Natural killer cell (primary cell): Measurements from ENCODE around the gene CARF. TPM values are rescaled to one million over a fixed set of nuclear protein-coding genes. Genes with fewer than 3 reads are reported as not detected.
"Not testable (repeated sequence)": the region's sequence is repeated elsewhere in the genome, so short reads cannot be mapped to it uniquely, and the experiment has no call there.

Source experiments
- ATAC-seq, 3 donors: fragments of 150-1000 bp in 2 of 3; fragments of 200-7000 bp in 1 of 3; cut with Tn5 transposase; 1 replicate in 1 of 3; 2 replicates in 2 of 3; pipeline ENCODE4 v1.10.0; 2021; ENCODE audit warnings: mild to moderate bottlenecking in 2 of 3, moderate library complexity in 2 of 3
- DNase-seq, 2 donors: peaks; one replicate each; pipeline versions ENCODE4 v3.0.0 to v3.0.0-alpha.2; 2013 to 2021; ENCODE audit warnings: mixed read lengths in 1 of 2
- H3K27ac ChIP-seq: one replicate; pipeline ENCODE4 v1.5.1; 2013; ENCODE audit warnings: mild to moderate bottlenecking, low read length
- H3K27me3 ChIP-seq: one replicate; pipeline ENCODE4 v1.6.1; 2013; ENCODE audit warnings: low read length; ENCODE audit not compliant: control insufficient read depth, insufficient read depth
- H3K36me3 ChIP-seq: one replicate; pipeline ENCODE4 v1.6.1; 2013; ENCODE audit warnings: low read length; ENCODE audit not compliant: control insufficient read depth, insufficient read depth
- H3K4me1 ChIP-seq: one replicate; pipeline ENCODE4 v1.6.1; 2013; ENCODE audit warnings: low read length; ENCODE audit not compliant: control insufficient read depth, insufficient read depth
- H3K4me3 ChIP-seq: one replicate; pipeline ENCODE4 v1.5.1; 2013; ENCODE audit warnings: low read length
- H3K9me3 ChIP-seq: one replicate; pipeline ENCODE4 v1.6.1; 2013; ENCODE audit warnings: low read length; ENCODE audit not compliant: control insufficient read depth, insufficient read depth
- H3K27ac Mint-ChIP-seq, 2 donors: one replicate each; pipeline ENCODE4 v1.8.0; 2022; ENCODE audit warnings: mild to moderate bottlenecking in 2 of 2, mixed read lengths in 2 of 2, moderate library complexity in 1 of 2
- H3K27me3 Mint-ChIP-seq, 2 donors: one replicate each; pipeline ENCODE4 v1.8.0; 2022; ENCODE audit warnings: low read depth in 2 of 2, mixed read lengths in 2 of 2
- H3K36me3 Mint-ChIP-seq: one replicate; pipeline ENCODE4 v1.8.0; 2022; ENCODE audit warnings: mixed read lengths
- H3K4me1 Mint-ChIP-seq, 2 donors: one replicate each; pipeline ENCODE4 v1.8.0; 2022; ENCODE audit warnings: mixed read lengths in 2 of 2
- H3K4me3 Mint-ChIP-seq: one replicate; pipeline ENCODE4 v1.8.0; 2022; ENCODE audit warnings: mild to moderate bottlenecking, moderate library complexity, mixed read lengths
- H3K9me3 Mint-ChIP-seq, 2 donors: one replicate each; pipeline ENCODE4 v1.8.0; 2022; ENCODE audit warnings: mixed read lengths in 2 of 2
- CTCF ChIP-seq: fragments of 200-600 bp; IDR thresholded peaks from one replicate; pipeline ENCODE4 v1.8.0; 2022; ENCODE audit warnings: antibody characterized with exemption
- WGBS: methylation state at CpG from one replicate; pipeline ENCODE4 v1.1.7; 2013; ENCODE audit warnings: missing lambda C conversion rate; ENCODE audit not compliant: insufficient coverage; 5-methylcytosine and 5-hydroxymethylcytosine counted together
- intact Hi-C: fragments of 100-400 bp; cut with micrococcal nuclease; formaldehyde crosslinking; loops from one replicate; pipeline ENCODE4 v1.14.2; 2022
- total RNA-seq, 4 donors: library from RNA; stranded (reverse); fragments of 120-200 nt in 1 of 4; gene quantifications; one replicate each; pipeline versions ENCODE4 v1.2.3 to v1.2.4, GENCODE V29; 2013 to 2022

CARF gene
- total RNA-seq, 3 donors from 2014 or later (not counting 1 experiment from before 2014, with no cell fraction given) = 15.7 to 18.8 (median 16.0) TPM

GRCh38 chr2:202911203-202911511 lies 918 bp upstream of the CARF start:
- H3K9me3 Mint-ChIP-seq = no peaks in the 10 kb centered on the region
- WGBS = 0% methylated on average over 8 of the region's 8 CpGs

GRCh38 chr2:202912342-202913201 lies 497 bp downstream of the CARF start:
- intact Hi-C loops, H3K4me1 ChIP-seq, H3K9me3 ChIP-seq, H3K36me3 Mint-ChIP-seq, H3K27me3 Mint-ChIP-seq, H3K36me3 ChIP-seq, H3K27me3 ChIP-seq, H3K9me3 Mint-ChIP-seq: not testable (repeated sequence)
- Histone ChIP-seq H3K27ac (peak overlapping the region; percentile 80), H3K4me3 (peak overlapping the region; percentile 83)
- peak overlapping the region; percentile 94 to 99 for H3K27ac Mint-ChIP-seq
- peak overlapping the region; percentile 99 for H3K4me3 Mint-ChIP-seq
- peak; percentile 53 to 72 (median 57) for ATAC-seq
- peak in 1 of 2 donors; percentile 12 for DNase-seq
- 2% methylated on average over 12 of the region's 49 CpGs for WGBS
- peaks cover 13 to 21% of the 10 kb centered on the region in 2 donors for H3K4me1 Mint-ChIP-seq

More at GRCh38 chr2:202911203-202911511, 918 bp upstream of the CARF start:
- Histone ChIP-seq H3K27ac (peak overlapping the region; percentile 80), H3K4me1 (peaks cover 3% of the 10 kb centered on the region), H3K27me3 (no peaks in the 10 kb centered on the region), H3K9me3 (no peaks in the 10 kb centered on the region), H3K36me3 (no peaks in the 10 kb centered on the region), H3K4me3 (peak overlapping the region; percentile 83)
- Mint-ChIP-seq H3K27me3 (no peaks in the 10 kb centered on the region), H3K27ac (peak overlapping the region; percentile 94 to 99), H3K4me1 (peaks cover 13 to 21% of the 10 kb centered on the region in 2 donors), H3K4me3 (peak overlapping the region; percentile 99), H3K36me3 (no peaks in the 10 kb centered on the region)
- peak; percentile 3 to 7 (median 5) for ATAC-seq
- TF ChIP-seq CTCF = no peak
- DNase-seq = no peak
- intact Hi-C loops = loop anchor here (1.0 to 2.0 kb wide), 3 partner anchors 103 to 327 kb away; partner anchors contain the start of genes FAM117B and NBEAL1

- Mint-ChIP-seq H3K9me3 (no peaks in the 10 kb centered on the region), H3K4me3 (no peak overlapping the region), H3K27ac (no peak overlapping the region), H3K27me3 (no peaks in the 10 kb centered on the region), H3K4me1 (no peaks in the 10 kb centered on the region), H3K36me3 (no peaks in the 10 kb centered on the region)
- no CpG with 5 or more reads among the region's 1 CpG for WGBS
- no peaks in the 10 kb centered on the region for H3K9me3 ChIP-seq
- H3K4me1 ChIP-seq = no peaks in the 10 kb centered on the region
- TF ChIP-seq CTCF = no peak
- no peak for DNase-seq
- H3K4me3 ChIP-seq = no peak overlapping the region
- H3K36me3 ChIP-seq = peaks cover 10% of the 10 kb centered on the region
- H3K27ac ChIP-seq = no peak overlapping the region
- ATAC-seq = no peak
- intact Hi-C loops = no loop called here
- H3K27me3 ChIP-seq = no peaks in the 10 kb centered on the region
These were observed 6.8 kb downstream of the CARF start for GRCh38 chr2:202918860-202919259.

GRCh38 chr2:202932425-202933138 lies 20.5 kb downstream of the CARF start:
- Histone ChIP-seq H3K27ac (no peak overlapping the region), H3K36me3 (peaks cover 13% of the 10 kb centered on the region), H3K27me3 (no peaks in the 10 kb centered on the region), H3K9me3 (no peaks in the 10 kb centered on the region), H3K4me1 (no peaks in the 10 kb centered on the region), H3K4me3 (no peak overlapping the region)
- H3K4me3 Mint-ChIP-seq = no peak overlapping the region
- 96% methylated on average over 3 of the region's 3 CpGs for WGBS
- intact Hi-C loops = no loop called here
- ATAC-seq = no peak
- no peak for DNase-seq
- H3K4me1 Mint-ChIP-seq = peaks cover 7% of the 10 kb centered on the region in 2 donors
- no peaks in the 10 kb centered on the region for H3K27me3 Mint-ChIP-seq
- H3K36me3 Mint-ChIP-seq = peaks cover 8% of the 10 kb centered on the region
- H3K27ac Mint-ChIP-seq = no peak overlapping the region
- H3K9me3 Mint-ChIP-seq = no peaks in the 10 kb centered on the region
- TF ChIP-seq CTCF = no peak
